Hematopoietic multipotent progenitor cell treated with erythropoietin and hydrocortisone succinate and interleukin-3 and kit ligand, for 6 days (in vitro differentiated cells): Measurements from ENCODE around the gene NHSL2.

Source experiments
- DNase-seq: peaks from one replicate; pipeline ENCODE4 v3.0.0-alpha.2; 2015

Gene NHSL2

GRCh38 chrX:72081605-72082320 is 171.1 kb downstream of the NHSL2 start:
- DNase-seq: no peak

- DNase-seq: no peak
Measured at GRCh38 chrX:72083291-72083690, 172.6 kb downstream of the NHSL2 start.

- DNase-seq: no peak
Measured at GRCh38 chrX:72084114-72084513, 173.5 kb downstream of the NHSL2 start.

GRCh38 chrX:72086995-72087394 is 176.3 kb downstream of the NHSL2 start:
- no peak for DNase-seq

- no peak for DNase-seq
Measured at GRCh38 chrX:72088761-72089160, 178.1 kb downstream of the NHSL2 start.

GRCh38 chrX:72089254-72089653 is 178.6 kb downstream of the NHSL2 start:
- DNase-seq: no peak

GRCh38 chrX:72094894-72095293 is 184.2 kb downstream of the NHSL2 start:
- peak; percentile 84 for DNase-seq

GRCh38 chrX:72095370-72095769 is 184.7 kb downstream of the NHSL2 start:
- DNase-seq: no peak

- peak; percentile 34 for DNase-seq
Measured at GRCh38 chrX:72097098-72097497, 186.5 kb downstream of the NHSL2 start.

- DNase-seq: no peak
Measured at GRCh38 chrX:72100051-72100755, 189.6 kb downstream of the NHSL2 start.

- peak; percentile 86 for DNase-seq
Measured at GRCh38 chrX:72100824-72101351, 190.2 kb downstream of the NHSL2 start.

- no peak for DNase-seq
Measured at GRCh38 chrX:72101597-72102037, 191.0 kb downstream of the NHSL2 start.

GRCh38 chrX:72102126-72102525 is 191.5 kb downstream of the NHSL2 start:
- DNase-seq: no peak

GRCh38 chrX:72102760-72103159 is 192.1 kb downstream of the NHSL2 start:
- DNase-seq: no peak

GRCh38 chrX:72105436-72105835 is 194.8 kb downstream of the NHSL2 start:
- no peak for DNase-seq

GRCh38 chrX:72107320-72107719 is 196.7 kb downstream of the NHSL2 start:
- no peak for DNase-seq

GRCh38 chrX:72107841-72108595 is 197.4 kb downstream of the NHSL2 start:
- no peak for DNase-seq

GRCh38 chrX:72108666-72109065 is 198.0 kb downstream of the NHSL2 start:
- no peak for DNase-seq

GRCh38 chrX:72110051-72110875 is 199.6 kb downstream of the NHSL2 start:
- DNase-seq: no peak

- DNase-seq: no peak
Measured at GRCh38 chrX:72110876-72111708, 200.4 kb downstream of the NHSL2 start.

GRCh38 chrX:72113461-72113860 is 202.8 kb downstream of the NHSL2 start:
- DNase-seq: no peak

- DNase-seq: no peak
Measured at GRCh38 chrX:72114306-72114705, 203.7 kb downstream of the NHSL2 start.
